A549 (cell line): ENCODE results near the gene SIK3. TPM values are rescaled to one million over a fixed set of nuclear protein-coding genes. Genes with fewer than 3 reads are reported as not detected.
A peak's percentile ranks its signal among the peaks of the same experiment; 100 is the strongest.

ENCODE experiments used
- ATAC-seq, 2 experiments: fragments of 200-7000 bp in 1 of 2; fragments of >200 bp in 1 of 2; cut with Nextera tagmentation in 1 of 2; cut with Tn5 transposase in 1 of 2; 3 replicates each; pipeline versions ENCODE4 v1.8.0 to v1.9.1; 2018 to 2020; ENCODE audit warnings: mild to moderate bottlenecking in 1 of 2, moderate library complexity in 1 of 2
- CTCF ChIA-PET: fragments of 300-600 bp; sonication (Branson Sonifier 250); formaldehyde crosslinking; extraction: SDS; loops from one replicate; lab custom pipeline; 2021; ENCODE audit warnings: antibody characterized with exemption, inconsistent platforms; lab: Yijun Ruan, JAX
- POLR2A ChIA-PET: fragments of 350-600 bp; formaldehyde crosslinking; extraction: SDS; loops from one replicate; lab custom pipeline; 2021; ENCODE audit warnings: antibody characterized with exemption, inconsistent platforms; lab: Yijun Ruan, JAX
- DNase-seq, 2 experiments: peaks; one replicate each; pipeline versions ENCODE4 v3.0.0 to v3.0.0-alpha.2; 2011 to 2016; ENCODE audit warnings: low read depth in 1 of 2, low spot score in 1 of 2
- FAIRE-seq: peaks from 2 replicates; lab custom pipeline; 2011; peaks lifted over from hg19 to GRCh38; lab: Jason Lieb, UNC
- H3K27ac ChIP-seq, 2 experiments: fragments of >200 bp; sonication (Bioruptor Twin); formaldehyde crosslinking; 3 replicates each; pipeline ENCODE4 v1.5.1; 2016 to 2017
- H3K4me1 ChIP-seq: fragments of >200 bp; sonication (Bioruptor Twin); formaldehyde crosslinking; 3 replicates; pipeline ENCODE4 v1.6.1; 2016
- H3K4me2 ChIP-seq: fragments of >200 bp; sonication (Bioruptor Twin); formaldehyde crosslinking; 3 replicates; pipeline ENCODE4 v1.6.1; 2016
- H3K4me3 ChIP-seq: fragments of >200 bp; sonication (Bioruptor Twin); formaldehyde crosslinking; 3 replicates; pipeline ENCODE4 v1.5.1; 2016
- H3K9me3 ChIP-seq: fragments of >200 bp; sonication (Bioruptor Twin); formaldehyde crosslinking; 3 replicates; pipeline ENCODE4 v1.6.1; 2016
- ATOH8 ChIP-seq: fragments of 250-450 bp; sonication (Bioruptor Pico); IDR thresholded peaks from 2 replicates; pipeline ENCODE4 v1.5.0; 2020; ENCODE audit warnings: low read depth, mild to moderate bottlenecking, moderate library complexity
- BHLHE40 ChIP-seq: IDR thresholded peaks from 2 replicates; pipeline ENCODE4 v1.6.1; 2012; ENCODE audit warnings: low read depth, low read length, inconsistent platforms
- CEBPB ChIP-seq, 2 experiments: fragments of >200 bp in 1 of 2; sonication (Bioruptor Twin) in 1 of 2; formaldehyde crosslinking in 1 of 2; IDR thresholded peaks; 2 replicates each; pipeline ENCODE4 v1.6.1; 2012 to 2016
- CHD2 ChIP-seq: fragments of 150-350 bp; IDR thresholded peaks from 2 replicates; pipeline ENCODE4 v1.6.1; 2014; ENCODE audit warnings: low read length; ENCODE audit not compliant: partially characterized antibody
- CTCF ChIP-seq: fragments of >200 bp; sonication (Bioruptor Twin); formaldehyde crosslinking; IDR thresholded peaks from 3 replicates; pipeline ENCODE4 v1.5.1; 2016
- GATA3 ChIP-seq: IDR thresholded peaks from 2 replicates; pipeline ENCODE4 v1.6.1; 2012; ENCODE audit warnings: borderline replicate concordance
- HDAC2 ChIP-seq: fragments of 200-600 bp; sonication (generic); IDR thresholded peaks from 2 replicates; pipeline ENCODE4 v1.6.1; 2016
- HES2 ChIP-seq: fragments of >200 bp; sonication (Bioruptor Twin); formaldehyde crosslinking; IDR thresholded peaks from 2 replicates; pipeline ENCODE4 v1.6.1; 2016
- HEYL ChIP-seq: fragments of 250-450 bp; sonication (Bioruptor Pico); IDR thresholded peaks from 2 replicates; pipeline ENCODE4 v1.8.0; 2021; ENCODE audit warnings: mild to moderate bottlenecking, moderate library complexity
- HOXB5 ChIP-seq: fragments of 250-450 bp; sonication (Bioruptor Pico); IDR thresholded peaks from 2 replicates; pipeline ENCODE4 v1.5.0; 2020; ENCODE audit warnings: mild to moderate bottlenecking, moderate library complexity
- JUNB ChIP-seq: fragments of >200 bp; sonication (Bioruptor Twin); formaldehyde crosslinking; IDR thresholded peaks from 2 replicates; pipeline ENCODE4 v1.6.1; 2016
- KDM1A ChIP-seq: fragments of 200-600 bp; sonication (generic); IDR thresholded peaks from 2 replicates; pipeline ENCODE4 v1.6.1; 2016; ENCODE audit warnings: low read depth, mild to moderate bottlenecking
- PBX3 ChIP-seq: IDR thresholded peaks from 2 replicates; pipeline ENCODE4 v1.6.1; 2012
- RAD21 ChIP-seq, 2 experiments: fragments of >200 bp in 1 of 2; sonication (Bioruptor Twin) in 1 of 2; formaldehyde crosslinking in 1 of 2; IDR thresholded peaks in 1 of 2; conservative IDR thresholded peaks in 1 of 2; 2 replicates in 1 of 2; 3 replicates in 1 of 2; pipeline ENCODE4 v1.6.1; 2012 to 2018; ENCODE audit warnings: inconsistent platforms in 1 of 2
- RNF2 ChIP-seq: fragments of 200-600 bp; sonication (generic); IDR thresholded peaks from 2 replicates; pipeline ENCODE4 v1.6.1; 2016; ENCODE audit warnings: low read depth, mild to moderate bottlenecking, antibody characterized with exemption, moderate library complexity, borderline replicate concordance
- SMC3 ChIP-seq: fragments of >200 bp; sonication (Bioruptor Twin); formaldehyde crosslinking; IDR thresholded peaks from 3 replicates; pipeline ENCODE4 v1.6.1; 2018; ENCODE audit warnings: inconsistent platforms
- SREBF2 ChIP-seq: fragments of 450-650 bp; IDR thresholded peaks from 2 replicates; pipeline ENCODE4 v1.6.1; 2014; ENCODE audit warnings: mild to moderate bottlenecking, moderate library complexity
- TP53 ChIP-seq: fragments of 250-450 bp; sonication (Bioruptor Pico); IDR thresholded peaks from 2 replicates; pipeline ENCODE4 v1.5.0; 2021; ENCODE audit warnings: mild to moderate bottlenecking, moderate library complexity
- USF2 ChIP-seq: fragments of 450-650 bp; IDR thresholded peaks from 2 replicates; pipeline ENCODE4 v1.6.1; 2014; ENCODE audit warnings: antibody characterized with exemption
- ZSCAN20 ChIP-seq: fragments of 250-450 bp; sonication (Bioruptor Pico); IDR thresholded peaks from 2 replicates; pipeline ENCODE4 v1.8.0; 2022; ENCODE audit warnings: mild to moderate bottlenecking, moderate library complexity
- WGBS: methylation state at CpG from one replicate; pipeline ENCODE4 v1.1.6; 2017; ENCODE audit errors: missing lambda C conversion rate; 5-methylcytosine and 5-hydroxymethylcytosine counted together
- polyA plus RNA-seq, 4 experiments: library from polyadenylated mRNA; depleted of rRNA in 3 of 4; stranded (reverse); fragments of >200 nt; fragmentation: RNase III in 1 of 4; extraction: RNeasy Plus Mini Kit Qiagen cat#74134 plus additional on column Dnase treatment in 1 of 4; gene quantifications; 2 replicates in 3 of 4; 3 replicates in 1 of 4; pipeline ENCODE4 v1.2.3, GENCODE V29; 2011 to 2017

Gene SIK3
- polyA plus RNA-seq, 2 of the 4 experiments (the other 2 are of a cell fraction) = 8.2 to 9.0 TPM

- Histone ChIP-seq H3K4me2 (no peak overlapping the region), H3K9me3 (no peaks in the 10 kb centered on the region), H3K4me3 (no peak overlapping the region), H3K27ac (no peak overlapping the region), H3K4me1 (no peaks in the 10 kb centered on the region)
- POLR2A ChIA-PET = no interaction called here
- CTCF ChIA-PET = interaction anchor here (0.6 to 7.9 kb wide), 5 partner anchors 9 to 218 kb away, joined by 3 to 43 read pairs (median 4); no protein-coding TSS in a partner anchor
- no peak for ATAC-seq
- no peak for FAIRE-seq
- WGBS = 97% methylated on average over 5 of the region's 5 CpGs
- DNase-seq = no peak
- no peak for TF ChIP-seq CHD2
These were observed 210.2 kb downstream of the SIK3 start for GRCh38 chr11:116888024-116888423.

- H3K27ac ChIP-seq = no peak overlapping the region
- TF ChIP-seq ZSCAN20 = no peak
- TF ChIP-seq GATA3 = no peak
- no peak for TF ChIP-seq HDAC2
- TF ChIP-seq KDM1A = no peak
- TF ChIP-seq TP53 (CRISPR knock-in tag) = no peak
- TF ChIP-seq RNF2 = no peak
- no peak for TF ChIP-seq CHD2
- no peak for TF ChIP-seq HES2
- no peak for TF ChIP-seq HEYL
- no peak for TF ChIP-seq BHLHE40
- TF ChIP-seq, all 56 proteins: peak for 0
- 96% methylated on average over 5 of the region's 5 CpGs for WGBS
- Histone ChIP-seq H3K4me1 (no peaks in the 10 kb centered on the region), H3K4me2 (no peak overlapping the region), H3K4me3 (no peak overlapping the region), H3K9me3 (no peaks in the 10 kb centered on the region)
- POLR2A ChIA-PET = no interaction called here
- DNase-seq (no peak), FAIRE-seq (no peak), ATAC-seq (no peak)
- CTCF ChIA-PET = interaction anchor here (0.6 to 7.9 kb wide), 2 partner anchors 133 to 220 kb away, joined by 4 to 43 read pairs; no protein-coding TSS in a partner anchor
These were observed 212.1 kb downstream of the SIK3 start for GRCh38 chr11:116885951-116886655.

- H3K27ac ChIP-seq = no peak overlapping the region
- TF ChIP-seq USF2 (no peak), SREBF2 (no peak)
- H3K4me1 ChIP-seq = no peaks in the 10 kb centered on the region
- ATAC-seq (no peak), DNase-seq (no peak), FAIRE-seq (no peak)
- H3K4me3 ChIP-seq = no peak overlapping the region
- H3K9me3 ChIP-seq = no peaks in the 10 kb centered on the region
- no peak overlapping the region for H3K4me2 ChIP-seq
- ChIA-PET POLR2A (no interaction called here), CTCF (interaction anchor here (5.5 kb wide), 1 partner anchor 222 kb away, joined by 77 read pairs; no protein-coding TSS in a partner anchor)
These were observed 215.8 kb downstream of the SIK3 start for GRCh38 chr11:116882386-116882785.

GRCh38 chr11:116881143-116881542 is 217.1 kb downstream of the SIK3 start:
- ChIA-PET POLR2A (no interaction called here), CTCF (interaction anchor here (1.2 to 5.5 kb wide), 6 partner anchors 10 to 228 kb away, joined by 4 to 77 read pairs (median 20); partner anchors contain the start of gene SIK3)
- Histone ChIP-seq H3K4me3 (no peak overlapping the region), H3K4me2 (no peak overlapping the region), H3K9me3 (no peaks in the 10 kb centered on the region), H3K27ac (no peak overlapping the region), H3K4me1 (no peaks in the 10 kb centered on the region)
- TF ChIP-seq CEBPB (IDR thresholded peaks at IDR 0.05) = no peak
- no peak for TF ChIP-seq RNF2
- ATAC-seq (no peak), DNase-seq (no peak), FAIRE-seq (no peak)
- 90% methylated on average over 6 of the region's 6 CpGs for WGBS

GRCh38 chr11:116879800-116880625 is 218.2 kb downstream of the SIK3 start:
- H3K4me1 ChIP-seq = no peaks in the 10 kb centered on the region
- H3K4me2 ChIP-seq = no peak overlapping the region
- 52% methylated on average over 5 of the region's 5 CpGs for WGBS
- peak; percentile 31 to 61 for DNase-seq
- peak; percentile 13 for FAIRE-seq
- no peak overlapping the region for H3K27ac ChIP-seq
- ChIA-PET POLR2A (no interaction called here), CTCF (interaction anchor here (0.6 to 5.5 kb wide), 32 partner anchors 9 to 352 kb away, joined by 3 to 77 read pairs (median 4); partner anchors contain the start of genes PCSK7 and SIK3)
- ATAC-seq = peak; percentile 94 to 95; a peak in 5 of 6 replicates
- no peak overlapping the region for H3K4me3 ChIP-seq
- TF ChIP-seq SMC3 (peak; percentile 80), HOXB5 (CRISPR knock-in tag) (no peak), RAD21 (conservative IDR thresholded peaks at IDR 0.05 in 1 of 2, IDR thresholded peaks at IDR 0.05 in 1 of 2) (peak; percentile 79 to 84), PBX3 (no peak), ATOH8 (no peak), CTCF (peak; percentile 75), JUNB (no peak)
- no peaks in the 10 kb centered on the region for H3K9me3 ChIP-seq
